Lung (tissue), 12 donors: ENCODE measurements around the gene BCL2L2. TPM values are rescaled to one million over a fixed set of nuclear protein-coding genes. Genes with fewer than 3 reads are reported as not detected.

Experiments used
- ATAC-seq: fragments of 200-7000 bp; cut with Tn5 transposase; one replicate; pipeline ENCODE4 v1.9.1; 2020; ENCODE audit warnings: moderate number of reproducible peaks; ENCODE audit not compliant: insufficient read depth, low FRiP score
- DNase-seq, 3 donors: peaks; one replicate each; pipeline ENCODE4 v3.0.0-alpha.2; 2013 to 2017
- H3K27ac ChIP-seq, 2 donors: one replicate each; pipeline ENCODE4 v1.5.1; 2013; ENCODE audit warnings: mild to moderate bottlenecking in 2 of 2, moderate library complexity in 2 of 2, control low read depth in 1 of 2, inconsistent platforms in 1 of 2, low read depth in 1 of 2, low read length in 1 of 2
- H3K27me3 ChIP-seq, 3 donors: one replicate each; pipeline ENCODE4 v1.5.1; 2013; ENCODE audit warnings: low read length in 2 of 3; ENCODE audit not compliant: control insufficient read depth in 3 of 3, insufficient read depth in 3 of 3
- H3K36me3 ChIP-seq, 4 donors: one replicate each; pipeline ENCODE4 v1.5.1; 2013; ENCODE audit warnings: low read length in 4 of 4, mild to moderate bottlenecking in 1 of 4, moderate library complexity in 1 of 4; ENCODE audit not compliant: control insufficient read depth in 4 of 4, insufficient read depth in 4 of 4
- H3K4me1 ChIP-seq, 5 donors: one replicate each; pipeline ENCODE4 v1.5.1; 2013; ENCODE audit warnings: low read length in 5 of 5, mild to moderate bottlenecking in 2 of 5, moderate library complexity in 1 of 5; ENCODE audit not compliant: control insufficient read depth in 5 of 5, insufficient read depth in 5 of 5
- H3K4me3 ChIP-seq: one replicate; pipeline ENCODE4 v1.5.1; 2013; ENCODE audit warnings: mild to moderate bottlenecking, control low read depth, moderate library complexity
- H3K9ac ChIP-seq, 2 donors: one replicate each; pipeline ENCODE4 v1.5.1; 2013; ENCODE audit warnings: low read length in 2 of 2, control low read depth in 1 of 2; ENCODE audit not compliant: insufficient read depth in 1 of 2
- H3K9me3 ChIP-seq, 4 donors: one replicate each; pipeline ENCODE4 v1.5.1; 2013; ENCODE audit warnings: low read length in 3 of 4, mild to moderate bottlenecking in 1 of 4, moderate library complexity in 1 of 4; ENCODE audit not compliant: control insufficient read depth in 4 of 4, insufficient read depth in 3 of 4
- WGBS, 2 donors: extraction: QIAGEN DNeasy Blood & Tissue Kit; methylation state at CpG; one replicate each; pipeline ENCODE4 v1.1.7; 2013; 5-methylcytosine and 5-hydroxymethylcytosine counted together
- polyA plus RNA-seq, 2 donors: library from polyadenylated mRNA; stranded (reverse); fragments of 200-250 nt; gene quantifications; one replicate each; pipeline ENCODE4 v1.2.1, GENCODE V29; 2013
- total RNA-seq, 2 donors: library from RNA; depleted of rRNA in 1 of 2; stranded (reverse); fragments of >200 nt in 1 of 2; gene quantifications; one replicate each; pipeline ENCODE4 v1.2.1, GENCODE V29; 2014 to 2021
- TF ChIP-seq, protein P1 (sequence below): IDR thresholded peaks from 2 replicates; pipeline ENCODE4 v1.5.1; 2012; ENCODE audit warnings: mild to moderate bottlenecking; ENCODE audit errors: control extremely low read depth, extremely low read depth
- donor health status: control.
- donor health status: control.
- donor health status: Bipolar disorder and iron deficiency.
- donor health status: healthy.
- donor health status: DM: yes; HTN: yes; CAD: no.

Gene BCL2L2
- total and polyA plus RNA-seq, 4 donors = 20.8 to 52.8 (median 39.8) TPM

- TF ChIP-seq, protein P1, sequence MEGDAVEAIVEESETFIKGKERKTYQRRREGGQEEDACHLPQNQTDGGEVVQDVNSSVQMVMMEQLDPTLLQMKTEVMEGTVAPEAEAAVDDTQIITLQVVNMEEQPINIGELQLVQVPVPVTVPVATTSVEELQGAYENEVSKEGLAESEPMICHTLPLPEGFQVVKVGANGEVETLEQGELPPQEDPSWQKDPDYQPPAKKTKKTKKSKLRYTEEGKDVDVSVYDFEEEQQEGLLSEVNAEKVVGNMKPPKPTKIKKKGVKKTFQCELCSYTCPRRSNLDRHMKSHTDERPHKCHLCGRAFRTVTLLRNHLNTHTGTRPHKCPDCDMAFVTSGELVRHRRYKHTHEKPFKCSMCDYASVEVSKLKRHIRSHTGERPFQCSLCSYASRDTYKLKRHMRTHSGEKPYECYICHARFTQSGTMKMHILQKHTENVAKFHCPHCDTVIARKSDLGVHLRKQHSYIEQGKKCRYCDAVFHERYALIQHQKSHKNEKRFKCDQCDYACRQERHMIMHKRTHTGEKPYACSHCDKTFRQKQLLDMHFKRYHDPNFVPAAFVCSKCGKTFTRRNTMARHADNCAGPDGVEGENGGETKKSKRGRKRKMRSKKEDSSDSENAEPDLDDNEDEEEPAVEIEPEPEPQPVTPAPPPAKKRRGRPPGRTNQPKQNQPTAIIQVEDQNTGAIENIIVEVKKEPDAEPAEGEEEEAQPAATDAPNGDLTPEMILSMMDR = no peak
- H3K9me3 ChIP-seq = no peaks in the 10 kb centered on the region
- H3K9ac ChIP-seq = no peak overlapping the region
- H3K27me3 ChIP-seq = no peaks in the 10 kb centered on the region
- H3K4me3 ChIP-seq = no peak overlapping the region
- no peak for DNase-seq
- peaks cover 0 to 26% (median 13%) of the 10 kb centered on the region in 4 donors for H3K36me3 ChIP-seq
- peaks cover 0 to 22% (median 1%) of the 10 kb centered on the region in 5 donors for H3K4me1 ChIP-seq
- 87 to 91% methylated on average over 12 of the region's 12 CpGs for WGBS, 2 donors
- ATAC-seq = no peak
- H3K27ac ChIP-seq = no peak overlapping the region
Observed at GRCh38 chr14:23358553-23359166, 52.0 kb downstream of the BCL2L2 start.

DNA sequence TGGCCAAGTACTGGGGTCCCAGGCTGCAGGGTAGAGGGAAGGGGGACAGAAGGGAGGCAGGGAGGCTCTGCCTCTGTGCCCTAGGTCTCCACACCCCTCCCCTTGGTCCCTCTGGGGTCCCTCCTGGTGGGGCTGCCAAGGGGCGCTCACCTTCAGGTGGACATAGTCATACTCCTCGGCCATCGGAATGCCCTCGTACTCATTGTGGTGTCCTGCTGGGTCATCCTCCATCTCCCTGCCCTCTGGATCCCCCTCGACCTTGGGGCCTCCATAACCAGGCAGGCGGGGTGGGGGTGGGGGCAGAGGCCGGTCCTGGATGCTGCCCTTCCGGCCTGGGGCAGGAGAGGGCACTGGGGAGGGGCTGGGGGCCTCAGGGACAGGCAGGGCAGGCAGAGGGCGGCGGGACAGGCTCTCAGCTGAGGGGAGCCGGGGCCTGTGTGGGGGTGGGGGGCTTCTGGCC, 52.6 kb downstream of the BCL2L2 start:
- TF ChIP-seq, protein P1 = no peak
- Histone ChIP-seq H3K27ac (no peak overlapping the region), H3K9ac (no peak overlapping the region), H3K9me3 (no peaks in the 10 kb centered on the region), H3K27me3 (no peaks in the 10 kb centered on the region), H3K4me1 (peaks cover 0 to 28% (median 6%) of the 10 kb centered on the region in 5 donors), H3K4me3 (no peak overlapping the region), H3K36me3 (peaks cover 0 to 30% (median 13%) of the 10 kb centered on the region in 4 donors)
- DNase-seq (no peak), ATAC-seq (no peak)
- WGBS, 2 donors = 84 to 85% methylated on average over 10 to 11 of the region's 11 CpGs

GRCh38 chr14:23359722-23360447, 53.3 kb downstream of the BCL2L2 start:
- TF ChIP-seq, protein P1 = no peak
- ATAC-seq = no peak
- no peak for DNase-seq
- 91% methylated on average over 21 to 22 of the region's 22 CpGs for WGBS, 2 donors
- no peak overlapping the region for H3K4me3 ChIP-seq
- H3K4me1 ChIP-seq = peaks cover 0 to 31% (median 7%) of the 10 kb centered on the region in 5 donors
- H3K27ac ChIP-seq = no peak overlapping the region
- no peak overlapping the region for H3K9ac ChIP-seq
- H3K9me3 ChIP-seq = no peaks in the 10 kb centered on the region
- H3K27me3 ChIP-seq = no peaks in the 10 kb centered on the region
- peaks cover 0 to 30% (median 13%) of the 10 kb centered on the region in 4 donors for H3K36me3 ChIP-seq
